K562 (cell line): ENCODE data around the gene CRB2. TPM values are rescaled to one million over a fixed set of nuclear protein-coding genes. Genes with fewer than 3 reads are reported as not detected.

Experiments used
- ATAC-seq: fragments of 200-7000 bp; cut with Tn5 transposase; 3 replicates; pipeline ENCODE4 v1.9.1; 2020; ENCODE audit warnings: moderate library complexity
- BruUV-seq: library from RNA; stranded (reverse); fragments of 400-500 nt; replicated peaks from 2 replicates; lab custom pipeline; 2021; lab: Mats Ljungman, UMichigan
- CTCF ChIA-PET: fragments of 300-600 bp; formaldehyde crosslinking; extraction: SDS; loops from one replicate; lab custom pipeline; 2021; ENCODE audit warnings: low intra/inter-chr PET ratio; lab: Yijun Ruan, JAX
- POLR2A ChIA-PET: fragments of 300-600, 350-650 bp; sonication (Branson Sonifier 250); formaldehyde crosslinking; extraction: SDS; loops from one replicate; lab custom pipeline; 2021; ENCODE audit warnings: antibody characterized with exemption, inconsistent platforms; lab: Yijun Ruan, JAX
- DNase-seq, 4 experiments: peaks; one replicate each; pipeline versions ENCODE4 v3.0.0 to v3.0.0-alpha.2; 2011 to 2018; ENCODE audit warnings: low spot score in 3 of 4, mixed read lengths in 3 of 4; ENCODE audit errors: extremely low read depth in 1 of 4
- FAIRE-seq: peaks from 2 replicates; lab custom pipeline; 2011; peaks lifted over from hg19 to GRCh38; lab: Jason Lieb, UNC
- H2AFZ ChIP-seq: 2 replicates; pipeline ENCODE4 v1.6.0; 2011; ENCODE audit warnings: low read depth, low read length, control low read depth, inconsistent platforms
- H3K27ac ChIP-seq: fragments of 200-600 bp; 3 replicates; pipeline ENCODE4 v1.8.0; 2011; ENCODE audit warnings: low read depth, mild to moderate bottlenecking, control low read depth, inconsistent platforms, low read length, moderate library complexity, mixed read lengths; ENCODE audit errors: extremely low read depth
- H3K27me3 ChIP-seq, 2 experiments: fragments of 300-600 bp in 1 of 2; 2 replicates in 1 of 2; 3 replicates in 1 of 2; pipeline versions ENCODE4 v1.6.0 to v1.8.0; 2011; ENCODE audit warnings: inconsistent platforms in 2 of 2, low read length in 2 of 2, mild to moderate bottlenecking in 1 of 2, mixed read lengths in 1 of 2, moderate library complexity in 1 of 2; ENCODE audit not compliant: control insufficient read depth in 2 of 2, insufficient read depth in 2 of 2
- H3K36me3 ChIP-seq: fragments of 300-600 bp; 3 replicates; pipeline ENCODE4 v1.8.0; 2011; ENCODE audit warnings: mild to moderate bottlenecking, low read length, inconsistent platforms; ENCODE audit not compliant: control insufficient read depth, insufficient read depth
- H3K4me1 ChIP-seq, 2 experiments: fragments of 200-600 bp in 1 of 2; replicated peaks in 1 of 2; 2 replicates in 1 of 2; 3 replicates in 1 of 2; pipeline versions ENCODE4 v1.5.1 to v1.8.0; 2011; ENCODE audit warnings: inconsistent platforms in 2 of 2, low read length in 2 of 2, mild to moderate bottlenecking in 1 of 2, mixed read lengths in 1 of 2, moderate library complexity in 1 of 2; ENCODE audit not compliant: control insufficient read depth in 2 of 2, insufficient read depth in 2 of 2
- H3K4me2 ChIP-seq: 2 replicates; pipeline ENCODE4 v1.6.1; 2011; ENCODE audit warnings: low read length, control low read depth, inconsistent platforms, mixed read lengths; ENCODE audit not compliant: insufficient read depth
- H3K4me3 ChIP-seq: fragments of 200-600 bp; sonication (generic), shearing (Covaris generic); 2 replicates; pipeline ENCODE4 v1.5.1; 2016; ENCODE audit warnings: control low read depth, inconsistent platforms
- H3K79me2 ChIP-seq: fragments of 200-600 bp; 3 replicates; pipeline ENCODE4 v1.8.0; 2011; ENCODE audit warnings: low read length, inconsistent platforms; ENCODE audit not compliant: control insufficient read depth, insufficient read depth
- H3K9ac ChIP-seq, 2 experiments: 2 replicates each; pipeline versions ENCODE4 v1.6.0 to v1.6.1; 2011; ENCODE audit warnings: low read depth in 2 of 2, low read length in 2 of 2, control low read depth in 1 of 2, inconsistent platforms in 1 of 2, mild to moderate bottlenecking in 1 of 2, mixed read lengths in 1 of 2; ENCODE audit not compliant: insufficient read depth in 1 of 2
- H3K9me1 ChIP-seq: one replicate; pipeline ENCODE4 v1.6.0; 2011; ENCODE audit warnings: inconsistent platforms, mild to moderate bottlenecking, low read length, moderate library complexity; ENCODE audit not compliant: control insufficient read depth, insufficient read depth
- H3K9me3 ChIP-seq: replicated peaks from 2 replicates; pipeline ENCODE4 v1.5.1; 2011; ENCODE audit warnings: low read depth, low read length, inconsistent platforms; ENCODE audit not compliant: control insufficient read depth, insufficient read depth
- H4K20me1 ChIP-seq: replicated peaks from 2 replicates; pipeline ENCODE4 v1.6.1; 2011; ENCODE audit warnings: low read length, inconsistent platforms, mixed read lengths; ENCODE audit not compliant: control insufficient read depth, insufficient read depth
- BCOR ChIP-seq: fragments of 450-650 bp; IDR thresholded peaks from 2 replicates; pipeline ENCODE4 v1.6.1; 2016
- CTCFL ChIP-seq: IDR thresholded peaks from 2 replicates; pipeline ENCODE4 v1.6.1; 2011; ENCODE audit warnings: borderline replicate concordance, low read depth, mild to moderate bottlenecking, moderate library complexity, low read length; ENCODE audit not compliant: insufficient read depth, poor library complexity, severe bottlenecking
- DEAF1 ChIP-seq: fragments of 450-650 bp; formaldehyde crosslinking; IDR thresholded peaks from 2 replicates; pipeline ENCODE4 v1.4.0; 2020; ENCODE audit warnings: mild to moderate bottlenecking, moderate library complexity
- ETV6 ChIP-seq, 3 experiments: fragments of 150-350 bp in 1 of 3; sonication (generic) in 1 of 3; formaldehyde crosslinking in 1 of 3; IDR thresholded peaks; 2 replicates each; pipeline versions ENCODE4 v1.6.1 to v1.8.0; 2014 to 2022; ENCODE audit warnings: borderline replicate concordance in 2 of 3, low read depth in 2 of 3, antibody characterized with exemption in 1 of 3, low read length in 1 of 3, mild to moderate bottlenecking in 1 of 3, missing genetic modification reagents in 1 of 3
- FOXA3 ChIP-seq, 2 experiments: fragments of 450-650 bp in 1 of 2; sonication (generic) in 1 of 2; formaldehyde crosslinking; IDR thresholded peaks in 1 of 2; conservative IDR thresholded peaks in 1 of 2; 2 replicates each; pipeline versions ENCODE4 v1.4.0 to v1.8.0; 2020 to 2022; ENCODE audit warnings: mild to moderate bottlenecking in 2 of 2, missing genetic modification reagents in 1 of 2
- MTA3 ChIP-seq: fragments of 450-650 bp; formaldehyde crosslinking; IDR thresholded peaks from 2 replicates; pipeline ENCODE4 v1.6.1; 2017; ENCODE audit warnings: mild to moderate bottlenecking, borderline replicate concordance
- POLR2AphosphoS2 ChIP-seq: IDR thresholded peaks from 2 replicates; pipeline ENCODE4 v1.6.1; 2012; ENCODE audit warnings: low read length, improper control_type of control experiment
- RBM25 ChIP-seq: fragments of 200-400 bp; formaldehyde crosslinking; IDR thresholded peaks from 2 replicates; pipeline ENCODE4 v1.6.1; 2018; ENCODE audit warnings: low read length, low read depth, moderate library complexity; ENCODE audit not compliant: severe bottlenecking
- SAP30 ChIP-seq: fragments of 200-600 bp; sonication (generic); IDR thresholded peaks from 2 replicates; pipeline ENCODE4 v1.6.1; 2012; ENCODE audit warnings: borderline replicate concordance, low read depth, mild to moderate bottlenecking, moderate library complexity, low read length, control low read depth, inconsistent platforms; ENCODE audit not compliant: insufficient read depth, poor library complexity, severe bottlenecking
- ZNF766 ChIP-seq: fragments of 200-800 bp; sonication (Bioruptor generic); conservative IDR thresholded peaks from 2 replicates; pipeline ENCODE4 v1.6.1; 2016; ENCODE audit warnings: missing genetic modification characterization, missing compliant biosample characterization
- WGBS: fragments of 100-300 bp; shearing (Covaris generic); methylation state at CpG from one replicate; pipeline ENCODE4 v1.1.6; 2016; ENCODE audit warnings: low coverage, mixed read lengths; ENCODE audit not compliant: insufficient coverage; ENCODE audit errors: missing lambda C conversion rate; 5-methylcytosine and 5-hydroxymethylcytosine counted together
- in situ Hi-C: fragments of 300-500 bp; cut with MboI; formaldehyde crosslinking; loops from 4 replicates; pipeline ENCODE4 v1.15.0; 2018; ENCODE audit warnings: inconsistent platforms, mixed read lengths
- intact Hi-C: fragments of 100-400 bp; cut with micrococcal nuclease; formaldehyde crosslinking; loops from 2 replicates; pipeline ENCODE4 v1.14.2; 2022
- polyA plus RNA-seq, 8 experiments: library from polyadenylated mRNA; depleted of rRNA in 4 of 8; stranded (reverse) in 5 of 8; unstranded in 3 of 8; fragments of >200 nt; fragmentation: Nextera tagmentation in 2 of 8; fragmentation: Illumina TruSeq in 1 of 8; extraction: Ambion mirVana in 2 of 8; extraction: Trizol in 1 of 8; gene quantifications; 2 replicates each; pipeline versions ENCODE4 v1.2.1 to v1.2.3, GENCODE V29; 2011 to 2014; ENCODE audit warnings: inconsistent platforms in 1 of 8, missing spikeins in 1 of 8
- total RNA-seq, 7 experiments: library from RNA; depleted of rRNA in 6 of 7; stranded (reverse); fragments of >200 nt in 6 of 7; fragmentation: Illumina TruSeq in 2 of 7; extraction: Trizol in 2 of 7; gene quantifications; 2 replicates each; pipeline versions ENCODE4 v1.2.1 to v1.2.3, GENCODE V29; 2011 to 2021; ENCODE audit warnings: low replicate concordance in 1 of 7
- TF ChIP-seq, protein P1 (sequence below): sonication (generic); formaldehyde crosslinking; IDR thresholded peaks from 2 replicates; pipeline ENCODE4 v1.8.0; 2022; ENCODE audit warnings: mild to moderate bottlenecking, missing genetic modification reagents

The CRB2 gene
- total and polyA plus RNA-seq, 9 of the 15 experiments (the other 6 are each of a cell fraction or from before 2014, with no cell fraction given): 0.13 to 1.2 (median 0.25) TPM; not detected in 2

DNA sequence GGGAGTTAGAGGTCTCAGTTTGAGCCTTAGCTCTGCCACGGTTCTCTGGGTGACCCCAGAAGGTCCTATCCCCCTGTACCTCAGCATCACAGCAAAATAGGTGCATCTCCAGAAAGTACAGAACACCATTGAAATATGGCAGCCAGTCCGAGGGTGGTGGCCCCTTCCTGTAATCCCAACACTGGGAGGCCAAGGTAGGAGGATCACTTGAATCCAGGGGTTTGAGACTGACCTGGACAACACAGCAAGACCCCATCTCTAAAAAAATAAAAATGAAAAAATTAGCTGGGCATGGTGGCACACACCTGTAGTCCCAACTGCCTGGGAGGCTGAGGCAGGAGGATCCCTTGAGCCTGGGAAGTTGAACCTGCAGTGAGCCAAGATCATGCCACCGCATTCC lies 7.0 kb upstream of the CRB2 start (continued):
- TF ChIP-seq ZNF766 (no peak), ETV6 (IDR thresholded peaks at IDR 0.05; ENCODE audit: borderline replicate concordance in 1 of 2, low read depth in 2 of 2, low read length in 1 of 2) (no peak), ETV6 (CRISPR knock-in tag; IDR thresholded peaks at IDR 0.05; ENCODE audit: borderline replicate concordance) (no peak), RBM25 (peak; percentile 49), SAP30 (no peak), FOXA3 (CRISPR knock-in tag; conservative IDR thresholded peaks at IDR 0.05 in 1 of 2, IDR thresholded peaks at IDR 0.05 in 1 of 2) (no peak), BCOR (peak; percentile 79; the same call in 1 of the 2 replicates)

- intact Hi-C loops: loop anchor here (1.0 to 5.0 kb wide), 5 partner anchors 248 to 885 kb away; no protein-coding TSS in a partner anchor
- TF ChIP-seq POLR2AphosphoS2 (no peak), MTA3 (0 out of 2 replicates have a peak, but pooled peaks have one; percentile 45), DEAF1 (peak; percentile 93), CTCFL (no peak)
- TF ChIP-seq, protein P1, sequence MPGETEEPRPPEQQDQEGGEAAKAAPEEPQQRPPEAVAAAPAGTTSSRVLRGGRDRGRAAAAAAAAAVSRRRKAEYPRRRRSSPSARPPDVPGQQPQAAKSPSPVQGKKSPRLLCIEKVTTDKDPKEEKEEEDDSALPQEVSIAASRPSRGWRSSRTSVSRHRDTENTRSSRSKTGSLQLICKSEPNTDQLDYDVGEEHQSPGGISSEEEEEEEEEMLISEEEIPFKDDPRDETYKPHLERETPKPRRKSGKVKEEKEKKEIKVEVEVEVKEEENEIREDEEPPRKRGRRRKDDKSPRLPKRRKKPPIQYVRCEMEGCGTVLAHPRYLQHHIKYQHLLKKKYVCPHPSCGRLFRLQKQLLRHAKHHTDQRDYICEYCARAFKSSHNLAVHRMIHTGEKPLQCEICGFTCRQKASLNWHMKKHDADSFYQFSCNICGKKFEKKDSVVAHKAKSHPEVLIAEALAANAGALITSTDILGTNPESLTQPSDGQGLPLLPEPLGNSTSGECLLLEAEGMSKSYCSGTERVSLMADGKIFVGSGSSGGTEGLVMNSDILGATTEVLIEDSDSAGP (CRISPR knock-in tag): no peak
Observed at GRCh38 chr9:123349691-123350480, 6.1 kb upstream of the CRB2 start.

More at GRCh38 chr9:123349691-123350480, 6.1 kb upstream of the CRB2 start:
- in situ Hi-C loops: loop anchor here (5.0 to 10.0 kb wide), 4 partner anchors 37 to 885 kb away; partner anchors contain the start of gene PDCL
- Histone ChIP-seq H3K9me3 (no peaks in the 10 kb centered on the region), H3K4me1 (peaks cover 10 to 32% of the 10 kb centered on the region in 2 experiments; a peak in 3 of 5 replicates), H3K9ac (peak overlapping the region in 1 of 2 experiments; percentile 62; a peak in 3 of 4 replicates), H2AFZ (peak overlapping the region; percentile 94), H3K27me3 (peaks cover 2 to 15% of the 10 kb centered on the region in 2 experiments; a peak in 3 of 5 replicates), H3K36me3 (no peaks in the 10 kb centered on the region), H3K9me1 (no peaks in the 10 kb centered on the region), H3K79me2 (no peaks in the 10 kb centered on the region), H3K4me2 (peak overlapping the region; percentile 82), H3K4me3 (peak overlapping the region; percentile 21; the same call in 1 of the 2 replicates), H3K27ac (no peak overlapping the region; the same call in 2 of the 3 replicates), H4K20me1 (peaks cover 7% of the 10 kb centered on the region; the same call in 1 of the 2 replicates)
- FAIRE-seq (peak; percentile 96), ATAC-seq (peak; percentile 86), DNase-seq (peak; percentile 85 to 89 (median 87))
- CTCF ChIA-PET: interaction anchor here (0.6 to 3.5 kb wide), 8 partner anchors 242 to 1251 kb away, joined by 3 to 55 read pairs (median 4); no protein-coding TSS in a partner anchor
- POLR2A ChIA-PET: interaction anchor here (0.6 to 1.6 kb wide), 9 partner anchors 33 to 452 kb away, joined by 3 to 5 read pairs (median 4); no protein-coding TSS in a partner anchor
- BruUV-seq: no TSS peak
- 3% methylated on average over 16 of the region's 16 CpGs for WGBS
